LNCAP (cell line): Measurements from ENCODE around the gene IL36B.

ENCODE experiments used
- CTCF ChIP-seq: fragments of 450-650 bp; IDR thresholded peaks from 2 replicates; pipeline ENCODE4 v1.5.1; 2017; ENCODE audit warnings: mild to moderate bottlenecking

Gene IL36B

GRCh38 chr2:113012436-113013335 is 40.0 kb downstream of the IL36B start:
- no peak for TF ChIP-seq CTCF

GRCh38 chr2:113011108-113011507 is 41.6 kb downstream of the IL36B start:
- no peak for TF ChIP-seq CTCF

GRCh38 chr2:113010088-113010487 is 42.6 kb downstream of the IL36B start:
- TF ChIP-seq CTCF = no peak

GRCh38 chr2:113009622-113010021 is 43.0 kb downstream of the IL36B start:
- TF ChIP-seq CTCF = no peak

GRCh38 chr2:113007250-113007649 is 45.4 kb downstream of the IL36B start:
- no peak for TF ChIP-seq CTCF

GRCh38 chr2:113005030-113005509 is 47.6 kb downstream of the IL36B start, which contains the start of gene IL36A:
TSS of gene IL36A (plus strand) at chr2:113005459. CDS start at chr2:113005872, 413 bp downstream.
- TF ChIP-seq CTCF = no peak

- TF ChIP-seq CTCF = no peak
These were observed 50.0 kb downstream of the IL36B start for GRCh38 chr2:113002677-113003076.
